Activated CD4-positive, alpha-beta T cell treated with anti-CD3 and anti-CD28 coated beads for 48 hours (primary cell): Measurements from ENCODE around the gene MTG1.
"Not testable (repeated sequence)": the region's sequence is repeated elsewhere in the genome, so short reads cannot be mapped to it uniquely, and the experiment has no call there.

Source experiments
- DNase-seq: peaks from one replicate; pipeline ENCODE4 v3.0.0-alpha.2; 2020

MTG1 gene

DNA sequence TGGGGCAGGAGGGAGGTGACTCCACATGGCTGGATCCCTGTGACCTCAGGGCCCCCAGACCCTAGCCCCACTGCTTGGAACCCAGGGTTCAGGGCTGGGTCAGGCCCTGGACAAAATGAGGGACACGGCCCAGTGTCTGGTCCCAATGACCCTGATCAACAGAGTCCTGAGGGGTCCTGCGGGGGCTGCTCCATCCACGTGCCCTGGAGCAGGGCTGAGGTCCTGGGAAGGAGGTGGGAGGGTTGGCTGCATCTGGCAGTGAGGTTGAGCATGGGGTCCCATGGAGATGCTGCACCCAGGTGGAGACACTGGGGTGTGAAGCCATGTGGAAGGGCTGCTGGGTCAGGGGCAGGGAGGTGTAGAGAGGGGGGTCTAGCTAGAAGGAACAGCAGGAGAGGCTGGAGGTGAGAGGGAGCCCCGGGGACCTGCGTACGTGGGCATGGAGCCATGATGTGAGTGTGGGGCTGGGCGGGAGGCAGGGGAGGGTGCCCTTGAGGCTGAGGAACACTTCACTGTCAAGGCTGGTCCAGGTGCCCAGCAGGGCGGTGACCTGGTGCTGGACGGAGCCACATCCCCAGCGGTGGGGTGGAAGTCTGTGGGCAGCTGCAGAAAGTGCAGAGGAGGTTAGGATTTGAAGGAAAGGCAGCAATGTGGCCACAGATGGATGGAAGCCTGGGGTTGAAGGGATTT, 60.4 kb downstream of the MTG1 start:
- no peak for DNase-seq

DNA sequence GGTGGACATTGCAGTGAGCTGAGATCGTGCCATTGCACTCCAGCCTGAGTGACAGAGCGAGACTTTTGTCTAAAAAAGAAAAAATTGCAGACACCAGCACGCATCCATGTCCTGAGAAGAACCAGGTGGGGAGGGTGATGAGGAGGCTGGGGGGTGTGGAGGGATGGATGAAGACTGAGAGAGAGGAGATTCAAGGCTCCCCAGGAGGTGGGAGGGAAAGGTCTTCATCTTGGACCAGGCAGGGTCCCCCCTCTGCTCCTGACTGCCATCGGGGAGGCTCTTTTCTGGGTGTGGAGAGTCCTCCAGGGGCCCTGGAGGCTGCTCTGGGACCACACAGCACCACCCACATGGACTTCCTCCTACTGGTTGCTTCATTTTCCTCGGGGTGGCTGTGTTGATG, 61.2 kb downstream of the MTG1 start:
- DNase-seq, result no peak

DNA sequence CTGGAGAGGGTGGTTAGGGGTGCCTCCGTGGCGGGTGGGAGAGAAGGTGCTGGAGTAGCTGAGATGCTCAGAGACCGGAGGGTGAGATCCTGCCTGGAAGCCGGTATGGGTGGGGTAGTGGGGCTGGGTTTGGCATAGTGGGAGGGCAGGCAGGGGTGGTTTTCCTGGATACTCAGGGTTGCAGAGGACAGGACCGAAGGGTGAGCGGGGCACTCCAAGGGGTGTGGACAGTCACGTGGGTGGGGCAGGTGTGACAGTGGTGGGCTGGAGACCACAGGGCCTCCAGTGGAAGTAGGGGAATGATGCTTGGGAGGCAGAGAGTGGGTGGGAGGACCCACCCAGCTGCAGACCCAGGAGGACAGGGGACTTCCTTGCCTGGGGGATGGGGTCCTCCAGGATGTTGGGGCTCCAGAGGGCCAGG, 61.7 kb downstream of the MTG1 start:
- DNase-seq, result no peak

DNA sequence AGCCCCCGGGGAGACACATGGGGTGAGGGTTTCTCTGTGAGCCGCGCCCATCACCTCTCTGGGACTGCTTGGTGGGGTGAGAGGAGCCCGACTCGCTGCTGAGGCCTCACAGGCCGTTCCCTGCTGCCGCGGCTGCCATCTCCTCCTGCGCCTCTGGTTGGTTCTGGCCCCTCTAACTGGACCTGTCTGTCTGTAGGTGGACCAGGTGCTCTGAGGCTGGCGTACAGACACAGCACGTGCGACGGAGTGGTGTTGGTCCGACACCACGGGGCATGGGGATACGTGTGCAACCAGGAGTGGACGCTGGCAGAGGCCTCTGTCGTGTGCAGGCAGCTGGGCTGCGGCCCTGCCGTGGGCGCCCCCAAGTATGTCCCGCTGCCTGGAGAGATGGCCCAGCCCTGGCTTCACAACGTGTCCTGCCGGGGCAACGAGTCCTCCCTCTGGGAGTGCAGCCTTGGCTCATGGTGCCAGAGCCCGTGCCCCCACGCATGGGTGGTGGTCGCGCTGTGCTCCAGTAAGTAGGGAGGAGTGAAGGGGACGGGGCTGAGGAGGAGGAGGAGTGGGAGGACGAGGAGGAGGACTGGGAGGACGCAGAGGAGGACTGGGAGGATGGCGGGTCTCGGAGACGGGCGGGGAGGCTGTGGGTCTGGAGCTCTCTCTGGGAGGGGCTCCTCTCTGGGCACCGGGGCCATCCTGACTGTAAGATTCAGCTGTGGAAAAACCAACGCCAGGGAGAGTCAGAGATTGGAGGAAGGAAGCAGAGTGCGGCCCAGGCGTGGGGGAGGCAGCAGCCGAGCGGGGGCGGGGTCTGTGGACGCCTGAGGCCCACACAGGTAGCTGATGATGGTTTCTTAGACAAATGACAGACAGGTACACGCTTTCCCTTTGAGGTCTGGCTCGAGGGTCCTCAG, 62.3 kb downstream of the MTG1 start:
- no peak for DNase-seq

DNA sequence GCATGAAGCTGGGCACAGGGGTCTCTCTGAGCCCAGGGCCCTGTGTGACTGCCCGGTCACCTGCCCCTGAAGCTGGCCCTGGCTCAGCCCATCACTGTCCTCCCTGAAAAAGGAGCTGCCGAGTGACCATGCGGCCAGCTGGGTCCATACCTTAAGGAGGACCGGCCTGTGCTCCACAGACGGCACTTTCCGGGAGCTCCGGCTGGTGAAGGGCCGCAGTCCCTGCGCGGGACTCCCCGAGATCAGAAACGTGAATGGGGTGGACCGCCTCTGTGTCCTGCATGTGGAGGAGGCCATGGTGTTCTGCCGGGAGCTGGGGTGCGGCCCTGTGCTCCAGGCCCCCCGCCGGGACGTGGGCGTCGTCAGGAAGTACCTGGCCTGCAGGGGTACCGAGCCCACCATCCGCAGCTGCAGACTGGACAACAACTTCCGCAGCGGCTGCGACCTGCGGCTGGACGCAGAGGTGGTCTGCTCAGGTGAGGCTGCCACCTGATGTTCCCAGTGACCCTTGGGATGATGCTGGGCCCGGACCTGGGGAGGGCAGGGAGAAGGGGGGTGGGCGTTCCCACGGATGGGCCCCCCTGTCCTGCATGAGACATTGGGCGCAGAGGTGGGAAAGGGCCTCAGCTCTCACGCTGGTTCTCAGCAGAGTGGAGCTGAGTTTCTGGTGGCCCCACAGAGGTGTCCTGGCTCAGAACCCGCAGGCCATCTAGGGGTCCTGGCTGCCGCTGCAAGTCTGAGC, 63.3 kb downstream of the MTG1 start:
- no peak for DNase-seq

DNA sequence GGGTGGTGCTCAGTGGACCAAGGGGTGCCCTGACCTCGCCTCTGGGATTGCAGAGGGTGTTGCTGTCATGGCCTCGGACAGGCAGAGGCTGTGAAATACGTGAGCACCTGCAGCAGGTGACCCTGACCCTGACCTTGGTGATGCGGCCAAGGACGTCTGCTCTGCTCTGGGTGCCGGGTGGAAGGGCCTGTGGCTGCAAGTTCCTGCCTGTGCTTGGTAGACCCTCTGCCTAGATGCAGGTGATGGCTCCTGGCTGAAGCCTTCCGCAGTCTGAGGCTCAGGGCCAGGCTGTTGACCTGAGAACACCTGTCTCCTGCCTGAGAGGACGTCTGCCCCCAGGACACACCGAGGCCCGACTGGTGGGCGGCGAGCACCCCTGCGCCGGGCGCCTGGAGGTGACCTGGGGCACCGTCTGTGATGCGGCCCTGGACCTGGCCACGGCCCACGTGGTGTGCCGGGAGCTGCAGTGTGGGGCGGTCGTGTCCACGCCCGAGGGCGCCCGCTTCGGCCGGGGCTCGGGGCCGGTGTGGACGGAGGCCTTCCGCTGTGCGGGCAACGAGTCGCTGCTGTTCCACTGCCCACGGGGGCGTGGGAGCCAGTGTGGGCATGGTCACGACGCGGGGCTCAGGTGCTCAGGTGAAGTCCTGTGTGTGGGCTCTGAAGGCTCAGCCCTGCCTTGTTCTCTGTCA, 64.2 kb downstream of the MTG1 start:
- no peak for DNase-seq

DNA sequence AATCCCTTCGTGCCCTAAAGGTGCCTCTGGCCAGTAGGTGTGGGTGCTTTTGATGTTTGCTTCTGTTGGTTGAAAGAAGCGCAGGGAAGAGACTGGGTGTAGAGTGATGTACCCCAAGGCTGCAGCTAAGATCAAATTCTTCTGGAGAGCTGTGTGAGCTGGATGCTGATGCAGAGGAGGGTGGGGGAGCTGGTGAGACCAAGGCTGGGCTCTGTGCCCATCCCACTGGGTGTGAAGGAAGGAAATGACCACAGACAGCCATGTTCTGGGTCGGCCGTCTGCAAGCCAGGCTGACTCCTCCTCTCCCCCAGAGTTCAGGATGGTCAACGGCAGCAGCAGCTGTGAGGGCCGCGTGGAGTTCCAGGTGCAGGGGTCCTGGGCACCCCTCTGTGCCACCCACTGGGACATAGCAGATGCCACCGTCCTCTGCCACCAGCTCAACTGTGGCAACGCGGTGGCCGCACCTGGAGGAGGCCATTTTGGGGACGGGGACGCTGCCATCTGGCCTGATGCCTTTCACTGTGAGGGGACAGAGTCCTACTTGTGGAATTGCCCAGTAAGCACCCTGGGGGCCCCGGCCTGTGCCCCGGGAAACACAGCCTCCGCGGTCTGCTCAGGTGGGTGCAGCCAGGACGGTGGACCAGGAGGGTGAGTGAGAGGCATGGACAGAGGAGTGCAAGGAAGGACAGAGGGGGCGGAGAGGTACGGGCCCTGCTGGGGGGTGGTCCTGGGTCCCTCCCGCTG, 64.9 kb downstream of the MTG1 start:
- DNase-seq, result no peak

DNA sequence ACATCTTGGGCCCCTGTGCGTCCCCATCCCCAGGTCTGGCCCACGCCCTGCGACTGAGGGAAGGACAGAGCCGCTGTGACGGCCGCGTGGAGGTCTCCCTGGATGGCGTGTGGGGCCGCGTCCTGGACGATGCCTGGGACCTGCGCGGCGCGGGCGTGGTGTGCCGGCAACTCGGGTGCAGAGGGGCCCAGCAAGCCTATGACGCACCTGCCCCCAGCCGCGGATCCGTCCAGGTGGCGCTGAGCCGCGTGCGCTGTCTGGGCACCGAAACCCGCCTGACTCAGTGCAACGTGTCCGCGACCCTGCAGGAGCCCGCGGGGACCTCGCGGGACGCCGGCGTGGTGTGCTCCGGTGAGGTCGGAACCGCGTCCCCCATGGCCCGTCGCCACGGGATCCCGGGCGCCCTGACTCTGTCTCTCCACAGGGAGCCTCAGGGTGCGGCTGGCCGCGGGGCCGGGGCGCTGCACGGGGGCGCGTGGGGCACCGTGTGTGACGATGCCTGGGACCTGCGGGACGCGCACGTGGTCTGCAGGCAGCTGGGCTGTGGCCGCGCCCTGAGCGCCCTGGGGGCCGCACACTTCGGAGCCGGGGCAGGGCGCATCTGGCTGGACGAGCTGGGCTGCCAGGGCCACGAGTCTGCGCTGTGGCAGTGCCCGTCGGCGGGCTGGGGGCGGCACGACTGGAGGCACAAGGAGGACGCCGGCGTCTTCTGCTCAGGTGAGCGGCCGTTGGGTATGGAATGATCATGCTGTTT, 65.7 kb downstream of the MTG1 start:
- no peak for DNase-seq

DNA sequence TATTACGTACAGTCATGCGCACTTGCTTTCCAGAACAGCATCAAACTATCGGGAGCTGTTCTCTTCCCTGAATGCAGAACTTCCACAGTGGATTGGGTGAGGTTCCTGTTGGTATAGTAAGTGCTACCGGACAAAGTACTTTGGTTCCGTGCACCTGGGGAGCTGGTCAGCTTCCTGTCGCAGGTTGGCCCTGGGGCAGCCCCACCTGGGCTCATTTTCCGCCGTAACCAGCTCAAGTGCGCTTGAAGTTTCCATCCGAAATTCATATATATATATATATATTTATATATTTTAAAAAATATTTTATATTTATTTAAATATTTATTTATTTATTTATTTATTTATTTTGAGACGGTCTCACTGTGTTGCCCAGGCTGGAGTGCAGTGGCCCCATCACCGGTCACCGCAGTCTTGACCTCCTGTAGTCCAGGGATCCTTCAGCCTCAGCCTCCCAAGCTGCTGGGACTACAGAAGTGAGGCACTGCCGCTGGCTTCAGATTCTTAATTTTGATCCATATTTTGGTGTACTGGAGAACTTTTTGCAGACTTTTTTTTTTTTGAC, 66.3 kb downstream of the MTG1 start:
- DNase-seq, result no peak

DNA sequence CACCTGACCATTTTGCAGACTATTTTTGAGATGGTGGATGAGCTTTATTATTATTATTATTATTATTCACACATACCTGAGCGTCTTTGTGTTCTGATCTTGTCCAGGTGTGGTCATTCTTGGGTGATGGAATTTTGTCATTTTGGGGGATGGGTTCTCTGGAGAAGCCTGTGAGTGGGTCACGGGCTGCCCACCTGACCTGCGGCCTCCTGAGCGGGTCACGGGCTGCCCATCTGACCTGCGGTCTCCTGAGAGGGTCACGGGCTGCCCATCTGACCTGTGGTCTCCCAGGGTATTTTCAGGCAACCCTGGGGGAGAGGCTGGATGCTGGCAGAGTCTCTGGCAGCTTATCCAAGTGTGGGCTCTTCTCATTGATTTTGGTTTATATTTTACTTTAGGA, 67.1 kb downstream of the MTG1 start:
- DNase-seq, result no peak

DNA sequence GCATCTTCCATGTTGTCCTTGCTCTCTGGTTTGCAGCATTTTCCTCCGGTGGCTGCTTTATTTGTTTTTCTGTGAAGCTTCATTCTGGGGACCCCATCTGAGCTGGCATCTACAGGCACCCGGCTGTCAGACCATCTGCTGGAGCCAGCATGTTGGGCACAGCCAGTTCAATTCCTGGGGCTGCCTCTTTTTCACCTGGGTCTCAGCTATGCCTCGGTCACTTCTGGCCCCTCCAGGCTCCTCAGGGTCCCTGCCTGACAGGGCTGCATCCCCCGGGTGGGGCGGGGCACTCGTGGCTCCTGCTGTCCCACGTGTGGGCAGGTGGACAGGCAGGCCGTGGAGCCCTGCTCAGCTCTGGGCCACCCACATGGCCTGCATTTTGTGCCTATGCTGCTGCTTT, 67.9 kb downstream of the MTG1 start:
- DNase-seq, result no peak

DNA sequence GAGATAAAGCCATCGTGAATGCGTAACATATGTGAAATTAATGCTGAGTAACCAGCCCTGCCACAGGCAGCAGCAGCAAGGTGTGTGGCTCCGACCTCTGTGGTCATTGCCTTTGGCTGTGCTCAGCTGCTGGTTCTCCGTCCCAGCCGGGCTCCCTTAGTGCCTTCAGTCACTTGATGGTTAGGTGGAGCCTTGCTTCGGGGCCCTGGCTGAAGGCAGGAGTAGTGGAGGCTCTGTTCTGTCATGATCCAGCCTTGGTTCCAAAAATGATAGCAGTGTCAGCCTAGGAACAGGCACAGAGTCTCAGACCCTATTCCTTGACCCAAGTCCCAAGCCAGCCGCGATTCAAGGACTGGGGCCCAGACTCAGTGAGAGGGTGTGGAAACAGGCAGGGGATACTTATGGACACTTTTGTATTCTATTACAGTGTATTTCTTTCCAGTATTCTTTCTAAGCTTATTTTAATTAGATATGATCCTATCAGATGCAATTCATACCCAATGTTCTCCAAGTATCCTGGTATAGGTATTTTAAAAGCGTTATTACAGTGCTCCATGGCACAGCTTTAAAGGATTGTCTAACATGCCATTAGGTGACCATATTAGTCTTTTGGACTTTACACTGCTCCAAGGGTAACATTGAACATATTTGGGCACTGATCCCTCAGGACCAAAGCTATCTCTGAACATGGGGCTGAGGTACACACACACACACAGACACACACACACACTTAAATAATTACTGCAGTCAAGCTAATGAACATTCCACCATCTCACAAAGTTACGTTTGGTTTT, 68.8 kb downstream of the MTG1 start:
- DNase-seq, result no peak

DNA sequence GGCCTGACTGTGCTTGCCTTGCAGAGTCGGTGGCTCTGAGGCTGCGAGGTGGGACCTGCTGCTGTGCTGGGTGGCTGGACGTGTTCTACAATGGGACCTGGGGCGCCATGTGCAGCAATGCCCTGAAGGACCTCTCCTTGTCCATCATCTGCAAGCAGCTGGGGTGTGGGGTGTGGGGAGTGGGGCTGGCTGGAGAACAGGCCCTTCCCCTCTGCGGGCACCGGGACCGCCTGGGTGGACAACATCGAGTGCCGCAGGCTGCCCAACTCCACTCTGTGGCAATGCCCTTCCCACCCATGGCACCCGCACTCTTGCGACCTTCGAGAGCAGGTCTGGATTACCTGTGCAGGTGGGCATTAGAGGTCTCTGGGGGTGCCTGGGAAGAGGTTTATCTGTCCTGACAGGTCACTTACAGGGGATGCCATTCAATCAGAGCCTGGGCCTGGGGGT, 70.7 kb downstream of the MTG1 start:
- no peak for DNase-seq

DNA sequence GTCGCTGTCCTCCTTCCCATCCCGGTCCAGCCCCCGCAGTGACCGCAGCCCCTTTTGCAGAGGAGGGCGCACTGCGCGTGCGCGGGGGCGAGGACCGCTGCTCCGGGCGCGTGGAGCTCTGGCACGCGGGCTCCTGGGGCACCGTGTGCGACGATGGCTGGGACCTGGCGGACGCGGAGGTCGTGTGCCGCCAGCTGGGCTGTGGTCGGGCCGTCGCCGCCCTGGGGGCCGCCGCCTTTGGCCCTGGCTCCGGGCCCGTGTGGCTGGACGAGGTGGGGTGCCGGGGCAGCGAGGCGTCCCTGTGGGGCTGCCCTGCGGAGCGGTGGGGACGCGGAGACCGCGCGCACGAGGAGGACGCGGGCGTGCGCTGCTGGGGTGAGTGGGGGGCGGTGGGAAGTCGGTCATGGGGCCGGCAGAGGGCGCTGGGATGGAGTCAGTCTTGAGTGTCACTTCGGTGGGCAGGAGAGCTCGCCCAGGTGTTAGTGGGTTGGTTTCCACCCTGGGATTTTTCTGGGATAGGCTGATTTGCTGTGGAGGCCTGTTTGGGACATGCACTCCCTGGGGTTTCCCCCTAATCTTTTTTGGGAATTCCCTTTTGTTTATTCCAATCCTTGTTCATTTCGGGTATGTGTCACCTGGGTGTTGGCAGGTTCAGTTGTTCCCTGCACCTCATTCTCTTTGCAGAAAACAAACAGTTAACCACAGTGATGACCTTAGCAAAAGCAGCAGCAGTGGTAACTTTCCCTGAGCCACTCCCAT, 71.4 kb downstream of the MTG1 start:
- DNase-seq, result no peak

DNA sequence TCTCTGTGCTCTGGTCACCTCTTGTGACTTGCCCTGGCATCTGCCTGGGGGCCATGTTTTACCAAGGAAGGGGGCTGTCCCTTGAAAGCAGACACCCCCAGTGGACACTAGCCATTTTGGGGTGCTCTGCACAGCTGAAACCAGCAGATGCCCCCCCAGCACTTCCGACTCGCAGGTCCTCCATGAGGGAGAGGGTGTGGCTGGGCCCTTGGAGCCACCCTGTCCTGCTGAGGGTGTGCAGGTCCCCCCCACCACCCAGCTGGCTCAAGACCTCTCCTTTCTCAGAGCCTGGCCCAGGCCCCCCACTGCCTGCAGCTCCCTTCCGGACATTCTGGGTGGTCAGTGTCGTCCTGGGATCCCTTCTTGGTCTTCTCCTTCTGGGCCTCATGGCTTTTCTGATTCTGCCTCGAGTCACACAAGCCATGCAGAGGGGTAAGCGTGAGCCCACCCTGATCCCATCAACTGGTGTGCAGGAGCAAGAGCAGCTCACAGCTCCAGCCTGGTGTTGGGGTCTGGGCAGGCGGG, 72.1 kb downstream of the MTG1 start:
- no peak for DNase-seq

DNA sequence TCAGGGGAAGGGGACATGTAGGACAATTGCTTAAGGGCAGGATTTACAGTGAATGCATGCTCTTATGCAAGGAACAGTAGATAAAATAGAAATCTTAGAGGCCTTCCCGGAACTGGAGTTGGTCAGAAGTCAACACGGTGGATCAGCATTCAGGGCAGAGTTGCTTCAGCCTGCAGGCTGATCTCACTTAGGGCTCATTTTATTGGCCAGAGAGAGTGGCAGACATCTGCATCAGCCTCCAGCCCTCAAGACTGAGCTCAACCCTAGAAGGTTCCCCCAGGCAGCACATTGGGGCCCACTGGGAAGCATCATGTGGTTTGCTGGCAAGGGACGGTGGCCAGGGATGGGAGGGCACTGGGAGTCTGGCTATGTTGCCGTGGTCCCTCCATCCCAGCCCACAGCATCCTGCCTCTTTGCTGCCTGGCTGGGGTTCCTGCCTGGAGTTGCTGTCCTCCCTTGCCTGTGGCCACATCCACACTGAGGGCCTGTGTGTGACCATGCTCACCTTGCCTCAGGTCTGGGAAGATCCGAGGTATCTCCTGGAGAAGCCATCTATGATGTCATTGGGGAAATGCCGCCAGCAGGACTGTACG, 72.8 kb downstream of the MTG1 start:
- DNase-seq, result no peak

DNA sequence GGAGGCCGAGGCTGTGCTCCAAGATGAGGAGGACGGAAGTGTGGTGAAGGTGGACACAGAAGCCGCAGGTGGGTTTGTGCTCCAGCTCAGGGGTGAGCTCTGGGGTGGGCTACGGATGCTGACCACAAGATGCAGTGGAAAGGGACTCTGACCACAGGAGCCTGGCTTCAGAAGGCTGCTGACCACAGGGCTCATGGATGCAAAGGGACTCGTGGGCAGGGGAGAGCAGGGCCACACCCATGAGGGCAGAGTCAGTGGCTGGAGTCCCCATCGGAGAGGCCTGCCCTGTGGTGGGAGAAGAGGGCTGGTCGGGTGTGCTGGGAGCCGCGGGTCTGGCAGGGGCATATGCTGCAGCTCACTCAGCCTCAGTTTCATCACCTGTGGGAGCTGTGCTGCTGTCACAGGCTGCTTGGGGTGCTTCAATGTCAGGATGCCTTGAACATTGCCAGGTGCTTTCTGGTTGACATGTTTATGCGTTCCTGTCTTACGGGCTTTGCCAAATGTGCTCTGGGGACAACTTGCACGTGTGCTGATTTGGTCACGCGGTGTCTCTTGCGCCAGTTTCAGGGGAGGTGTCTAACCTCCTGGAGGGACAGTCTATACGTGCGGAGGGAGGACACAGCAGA, 73.4 kb downstream of the MTG1 start:
- DNase-seq, result no peak

DNA sequence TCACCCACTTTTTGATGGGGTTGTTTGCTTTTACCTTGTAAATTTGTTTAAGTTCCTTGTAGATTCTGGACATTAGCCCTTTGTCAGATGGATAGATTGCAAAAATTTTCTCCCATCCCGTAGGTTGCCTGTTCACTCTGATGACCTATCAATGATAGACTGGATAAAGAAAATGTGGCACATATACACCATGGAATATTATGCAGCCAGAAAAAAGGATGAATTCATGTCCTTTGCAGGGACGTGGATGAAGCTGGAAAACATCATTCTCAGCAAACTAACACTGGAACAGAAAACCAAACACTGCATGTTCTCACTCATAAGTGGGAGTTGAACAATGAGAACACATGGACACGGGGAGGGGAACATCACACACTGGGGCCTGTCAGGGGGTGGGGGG, 75.2 kb downstream of the MTG1 start:
- DNase-seq, result not testable (repeated sequence)
